Activated CD4-positive, alpha-beta T cell treated with anti-CD3 and anti-CD28 coated beads, Interleukin-2, amount 50 U/mL, for 1 hour (primary cell): ENCODE measurements around the gene OFD1.

Experiments used
- DNase-seq: peaks from one replicate; pipeline ENCODE4 v3.0.0-alpha.2; 2020

OFD1 gene

DNA sequence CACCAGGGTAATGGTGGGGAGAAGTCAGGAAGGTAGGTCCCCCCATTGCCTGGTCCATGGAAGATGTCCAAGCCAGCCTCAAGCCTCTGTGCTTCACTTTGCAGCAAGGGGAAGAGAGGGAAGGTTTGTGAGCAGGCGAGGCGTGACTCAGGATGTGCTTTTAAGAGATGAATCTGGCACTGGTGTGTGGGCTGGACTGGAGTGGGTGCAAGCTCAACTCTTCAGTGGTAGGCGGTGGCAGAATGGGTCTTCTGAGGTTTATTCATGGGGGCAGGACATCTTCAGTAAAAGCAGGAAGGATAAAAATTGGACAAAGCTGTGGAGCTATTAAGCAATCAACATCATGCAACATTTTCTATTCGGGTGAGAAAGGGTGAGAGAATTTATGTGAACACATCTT, 63.0 kb downstream of the OFD1 start:
- DNase-seq, result no peak

DNA sequence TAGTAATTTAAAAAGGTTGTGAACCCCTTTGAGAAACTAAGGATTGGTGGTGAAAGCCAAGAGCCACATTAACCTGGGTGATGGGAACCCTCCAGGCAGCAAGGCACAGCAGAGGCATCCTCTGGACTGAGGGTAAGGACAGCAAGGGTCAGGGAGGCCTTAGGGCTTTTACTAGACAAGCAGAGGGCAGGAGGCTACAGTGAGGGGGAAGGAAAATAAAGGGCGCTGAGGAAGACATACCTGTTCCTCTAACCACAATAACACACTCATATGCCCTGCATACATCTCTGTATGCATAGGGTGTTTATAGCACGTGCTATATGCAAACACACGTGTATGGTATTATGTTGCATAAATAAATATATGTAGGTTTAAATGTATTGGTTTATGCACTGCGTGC, 63.6 kb downstream of the OFD1 start:
- no peak for DNase-seq

DNA sequence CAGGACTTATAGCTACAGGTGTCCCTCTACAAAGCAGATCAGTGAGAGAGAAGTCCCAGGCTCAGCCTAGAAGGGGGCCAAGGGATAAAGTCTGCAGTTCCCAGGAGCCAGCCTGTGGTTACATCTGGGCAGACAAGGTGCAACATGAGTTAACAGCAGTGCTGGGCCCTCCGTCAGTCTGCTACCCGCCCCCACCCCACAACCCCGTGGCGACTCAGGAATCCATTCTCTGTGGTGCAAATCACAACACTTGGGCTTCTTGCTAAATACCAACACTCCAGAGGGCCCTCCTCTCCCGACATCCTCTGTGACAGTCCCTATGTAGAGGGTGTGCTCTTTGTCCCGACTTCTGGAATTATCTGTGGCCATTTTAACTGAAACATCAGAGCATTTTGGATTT, 68.6 kb downstream of the OFD1 start:
- no peak for DNase-seq

DNA sequence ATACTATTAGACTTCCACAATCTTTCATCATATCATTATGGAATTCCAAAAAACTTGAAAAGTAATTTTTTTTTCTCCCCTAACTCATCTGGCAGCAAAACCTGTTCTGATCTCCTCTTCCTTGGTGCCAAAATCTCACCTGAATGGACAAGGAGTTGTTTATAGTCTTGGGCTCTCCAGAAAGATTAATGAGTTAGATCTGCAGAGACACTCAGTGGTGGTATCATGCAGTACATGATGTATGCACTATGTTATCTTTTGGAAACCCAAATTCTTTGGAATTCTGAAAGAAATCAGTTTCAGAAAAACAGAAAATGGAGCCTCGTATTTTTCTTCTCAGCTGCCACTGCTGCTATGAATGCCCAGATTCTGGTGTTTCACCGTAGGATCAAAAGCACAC, 70.7 kb downstream of the OFD1 start:
- DNase-seq, result no peak

DNA sequence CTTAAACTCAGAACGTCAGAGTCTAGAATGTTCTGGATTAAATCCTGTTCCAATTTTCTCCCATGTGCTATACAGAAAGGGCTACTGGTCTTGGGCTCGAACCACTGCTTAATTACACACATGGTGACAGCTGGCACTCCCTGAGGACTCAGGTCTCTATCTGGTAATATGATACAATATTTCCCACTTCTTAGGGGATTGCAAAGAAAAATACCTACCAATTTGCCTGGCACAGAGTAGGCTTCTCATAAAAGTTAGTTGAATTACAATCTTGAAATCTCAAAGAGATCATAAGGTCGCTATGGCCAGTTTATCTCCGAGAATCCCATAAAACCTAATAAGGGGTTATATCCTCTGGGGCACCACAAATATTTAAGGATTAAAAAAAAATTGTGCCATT, 73.7 kb downstream of the OFD1 start:
- no peak for DNase-seq

DNA sequence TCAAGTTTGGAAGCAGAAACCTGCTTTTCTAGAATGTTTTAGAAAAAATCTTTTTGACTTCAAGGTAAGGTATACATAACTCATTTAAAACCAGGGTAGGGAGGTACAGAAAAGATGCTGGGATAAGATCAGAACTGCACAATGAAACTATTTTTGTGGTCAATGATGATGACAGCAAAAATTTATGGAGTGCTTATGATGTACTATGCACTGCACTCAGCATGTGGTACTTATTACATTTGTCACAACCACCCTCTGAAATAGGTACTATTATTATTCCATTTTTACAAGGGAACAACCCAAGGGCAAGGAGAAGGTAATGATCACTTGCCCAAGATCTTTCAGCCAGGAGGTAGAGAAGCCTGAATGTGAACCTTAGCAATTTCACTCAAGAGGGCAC, 74.3 kb downstream of the OFD1 start:
- no peak for DNase-seq

DNA sequence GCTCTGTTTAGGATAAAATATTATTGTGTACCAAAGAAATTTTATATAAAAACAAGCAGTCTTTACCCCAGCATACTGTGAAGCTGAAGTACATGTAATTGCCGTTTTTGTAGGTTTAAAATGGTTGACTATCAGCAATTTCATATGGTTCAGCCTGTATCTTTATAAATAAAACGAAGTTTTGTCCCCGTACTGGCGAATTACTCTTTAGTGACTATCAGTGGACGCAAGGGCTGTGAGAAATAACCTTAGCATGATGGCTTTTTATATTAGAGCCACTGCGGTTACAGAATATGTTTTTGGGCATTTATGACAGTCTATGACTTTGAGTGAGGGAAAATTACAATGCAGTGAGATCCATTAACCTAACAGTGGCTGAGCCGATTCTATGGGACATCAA, 81.1 kb downstream of the OFD1 start:
- no peak for DNase-seq

DNA sequence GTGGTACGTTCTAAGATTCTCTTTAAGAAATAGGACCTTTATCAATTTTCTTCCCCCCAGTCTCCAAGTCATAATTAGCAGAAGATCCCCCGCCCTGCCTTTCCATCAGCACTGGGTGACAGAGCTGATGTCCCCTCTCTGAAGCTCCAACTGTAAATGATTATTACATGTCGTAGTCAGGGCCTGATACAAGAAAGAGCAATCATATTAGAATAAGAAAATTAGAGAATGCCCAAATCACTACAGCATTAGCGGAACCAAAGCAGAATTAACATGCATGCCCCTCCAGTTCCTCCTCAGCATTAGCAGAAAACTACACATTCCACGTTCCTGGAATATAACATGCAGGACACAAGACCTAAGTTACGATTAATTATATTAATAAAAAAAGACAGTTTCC, 81.6 kb downstream of the OFD1 start:
- no peak for DNase-seq

DNA sequence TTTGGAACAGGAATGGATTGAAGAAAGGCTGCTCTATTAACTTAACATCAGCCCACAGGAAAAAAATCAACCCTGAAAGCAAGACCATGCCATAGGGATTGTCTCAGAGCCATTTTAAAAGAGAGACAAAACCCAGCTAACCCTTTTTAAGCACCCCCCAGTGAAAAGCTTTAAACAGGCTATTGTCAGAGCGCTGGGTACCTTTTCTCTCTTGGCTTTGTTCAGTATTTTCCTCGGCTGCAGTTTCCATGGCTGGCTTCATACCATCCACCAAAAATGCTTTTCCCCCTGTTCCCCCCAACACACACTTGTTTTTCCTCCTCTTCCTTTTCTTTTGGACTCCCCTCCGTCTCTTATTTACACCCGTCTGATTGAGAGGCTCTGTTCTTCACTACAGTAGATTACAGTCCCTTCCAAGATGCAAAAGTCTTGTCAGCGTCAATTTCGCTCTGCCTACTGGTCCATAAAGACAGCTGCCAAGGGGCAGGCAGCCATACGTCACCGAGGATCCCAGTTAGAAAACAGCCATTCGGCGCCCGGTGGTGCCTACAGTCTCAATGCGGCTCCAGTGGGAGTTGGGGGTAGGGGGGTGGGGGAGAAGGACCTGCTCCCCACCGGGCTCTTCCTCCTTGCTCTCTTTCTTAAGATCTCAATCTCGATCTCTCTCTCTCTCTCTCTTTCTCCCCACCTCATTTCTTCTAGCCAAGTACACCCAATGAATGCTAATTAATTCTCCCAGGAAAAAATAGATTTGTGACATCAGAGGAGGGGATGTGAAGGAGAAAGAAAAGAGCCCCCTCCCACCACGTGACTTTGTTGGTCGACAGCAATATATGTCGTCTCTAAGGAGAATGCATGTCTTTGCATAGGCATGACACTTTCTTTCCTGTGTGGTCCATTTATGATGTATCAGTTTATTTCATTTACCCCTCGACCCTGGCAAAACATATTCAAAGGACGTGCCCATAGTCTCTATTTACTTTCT, 82.4 kb downstream of the OFD1 start, which contains the start of gene GPM6B:
Gene GPM6B (minus strand): TSS at position 451 of the 985 bp plus-strand sequence. CDS start 189 bp downstream, at position 262.
- DNase-seq, result no peak
